H9 (cell line): ENCODE measurements around the gene CLBA1. TPM values are rescaled to one million over a fixed set of nuclear protein-coding genes. Genes with fewer than 3 reads are reported as not detected.

Experiments
- DNase-seq: peaks from one replicate; pipeline ENCODE4 v3.0.0-alpha.2; 2017
- H2AFZ ChIP-seq: one replicate; pipeline ENCODE4 v1.6.1; 2013; ENCODE audit warnings: mild to moderate bottlenecking, low read length, control low read depth, moderate library complexity
- H2AK5ac ChIP-seq: 2 replicates; pipeline ENCODE4 v1.6.1; 2013; ENCODE audit warnings: low read length, control low read depth, mixed read lengths; ENCODE audit not compliant: insufficient read length
- H2BK120ac ChIP-seq: one replicate; pipeline ENCODE4 v1.6.1; 2013; ENCODE audit warnings: low read depth, mild to moderate bottlenecking, low read length, control low read depth, inconsistent platforms; ENCODE audit not compliant: poor library complexity, severe bottlenecking
- H2BK12ac ChIP-seq: 2 replicates; pipeline ENCODE4 v1.6.1; 2013; ENCODE audit warnings: low read length, control low read depth, mixed read lengths, low read depth; ENCODE audit not compliant: insufficient read length
- H2BK15ac ChIP-seq: 2 replicates; pipeline ENCODE4 v1.6.1; 2013; ENCODE audit warnings: low read depth, low read length, control low read depth
- H2BK20ac ChIP-seq: one replicate; pipeline ENCODE4 v1.6.1; 2013; ENCODE audit warnings: low read depth, mild to moderate bottlenecking, low read length, control low read depth, inconsistent platforms; ENCODE audit not compliant: poor library complexity, severe bottlenecking
- H2BK5ac ChIP-seq: 2 replicates; pipeline ENCODE4 v1.6.1; 2013; ENCODE audit warnings: low read length, control low read depth, mixed read lengths; ENCODE audit not compliant: insufficient read length
- H3K14ac ChIP-seq: 2 replicates; pipeline ENCODE4 v1.6.1; 2013; ENCODE audit warnings: low read length, control low read depth; ENCODE audit not compliant: insufficient read depth
- H3K18ac ChIP-seq: 2 replicates; pipeline ENCODE4 v1.6.1; 2013; ENCODE audit warnings: low read depth, mild to moderate bottlenecking, mixed read lengths, low read length, control low read depth; ENCODE audit not compliant: insufficient read length
- H3K23ac ChIP-seq: 2 replicates; pipeline ENCODE4 v1.6.1; 2013; ENCODE audit warnings: low read length, control low read depth, mixed read lengths, low read depth; ENCODE audit not compliant: insufficient read length
- H3K23me2 ChIP-seq: 2 replicates; pipeline ENCODE4 v1.6.1; 2013; ENCODE audit warnings: low read depth, mild to moderate bottlenecking, mixed read lengths, low read length, control low read depth; ENCODE audit not compliant: insufficient read length, poor library complexity, severe bottlenecking
- H3K27ac ChIP-seq: 2 replicates; pipeline ENCODE4 v1.5.1; 2013; ENCODE audit warnings: low read length, control low read depth, mixed read lengths, low read depth; ENCODE audit not compliant: insufficient read length
- H3K27me3 ChIP-seq: 2 replicates; pipeline ENCODE4 v1.6.1; 2013; ENCODE audit warnings: low read length, control low read depth, inconsistent platforms; ENCODE audit not compliant: insufficient read depth
- H3K4ac ChIP-seq: 2 replicates; pipeline ENCODE4 v1.6.1; 2013; ENCODE audit warnings: low read depth, mild to moderate bottlenecking, control low read depth, inconsistent platforms, low read length, moderate library complexity
- H3K4me1 ChIP-seq: 2 replicates; pipeline ENCODE4 v1.6.1; 2013; ENCODE audit warnings: low read length, control low read depth, inconsistent platforms; ENCODE audit not compliant: insufficient read depth
- H3K4me2 ChIP-seq: 2 replicates; pipeline ENCODE4 v1.6.1; 2013; ENCODE audit warnings: low read length, control low read depth, mixed read lengths; ENCODE audit not compliant: insufficient read length, insufficient read depth
- H3K56ac ChIP-seq: 2 replicates; pipeline ENCODE4 v1.6.1; 2013; ENCODE audit warnings: low read depth, mild to moderate bottlenecking, mixed read lengths, low read length, control low read depth; ENCODE audit not compliant: insufficient read length
- H3K79me1 ChIP-seq: 2 replicates; pipeline ENCODE4 v1.6.1; 2013; ENCODE audit warnings: low read depth, mild to moderate bottlenecking, moderate library complexity, low read length, control low read depth, inconsistent platforms; ENCODE audit not compliant: insufficient read depth, poor library complexity, severe bottlenecking
- H3K79me2 ChIP-seq: 2 replicates; pipeline ENCODE4 v1.6.1; 2013; ENCODE audit warnings: low read length, control low read depth, inconsistent platforms; ENCODE audit not compliant: insufficient read depth
- H3K9ac ChIP-seq: 2 replicates; pipeline ENCODE4 v1.6.1; 2013; ENCODE audit warnings: low read length, control low read depth, mixed read lengths; ENCODE audit not compliant: insufficient read length; ENCODE audit errors: extremely low read depth
- H3K9me3 ChIP-seq: one replicate; pipeline ENCODE4 v1.6.1; 2013; ENCODE audit warnings: low read depth, low read length, inconsistent platforms; ENCODE audit not compliant: control insufficient read depth
- H3T11ph ChIP-seq: one replicate; pipeline ENCODE4 v1.6.1; 2013; ENCODE audit warnings: mild to moderate bottlenecking, low read length, control low read depth, inconsistent platforms
- H4K20me1 ChIP-seq: one replicate; pipeline ENCODE4 v1.6.1; 2013; ENCODE audit not compliant: control insufficient read depth, insufficient read length, insufficient read depth
- H4K5ac ChIP-seq: 2 replicates; pipeline ENCODE4 v1.6.1; 2013; ENCODE audit warnings: low read depth, mild to moderate bottlenecking, mixed read lengths, low read length, control low read depth; ENCODE audit not compliant: insufficient read length
- H4K8ac ChIP-seq: replicated peaks from 2 replicates; pipeline ENCODE4 v1.6.1; 2013; ENCODE audit warnings: low read length, control low read depth, mixed read lengths, low read depth; ENCODE audit not compliant: insufficient read length
- H4K91ac ChIP-seq: 2 replicates; pipeline ENCODE4 v1.6.1; 2013; ENCODE audit warnings: low read depth, mild to moderate bottlenecking, moderate library complexity, mixed read lengths, low read length, control low read depth; ENCODE audit not compliant: insufficient read length
- H3K27ac Mint-ChIP-seq, 3 experiments: 2 replicates in 2 of 3; 3 replicates in 1 of 3; pipeline ENCODE4 v1.8.0; 2020 to 2021; ENCODE audit warnings: mixed read lengths in 3 of 3, mild to moderate bottlenecking in 1 of 3, moderate library complexity in 1 of 3
- H3K27me3 Mint-ChIP-seq: 2 replicates; pipeline ENCODE4 v1.8.0; 2021; ENCODE audit warnings: low read depth, mild to moderate bottlenecking, moderate library complexity, mixed read lengths
- H3K36me3 Mint-ChIP-seq, 3 experiments: 2 replicates in 2 of 3; 3 replicates in 1 of 3; pipeline ENCODE4 v1.8.0; 2020 to 2021; ENCODE audit warnings: low read depth in 3 of 3, mixed read lengths in 3 of 3; ENCODE audit not compliant: insufficient read depth in 1 of 3
- H3K4me1 Mint-ChIP-seq, 2 experiments: 2 replicates each; pipeline ENCODE4 v1.8.0; 2020; ENCODE audit warnings: mixed read lengths in 2 of 2
- H3K4me3 Mint-ChIP-seq, 2 experiments: 2 replicates in 1 of 2; 3 replicates in 1 of 2; pipeline ENCODE4 v1.8.0; 2020 to 2021; ENCODE audit warnings: mild to moderate bottlenecking in 2 of 2, mixed read lengths in 2 of 2, moderate library complexity in 1 of 2
- H3K9me3 Mint-ChIP-seq, 2 experiments: 2 replicates in 1 of 2; 3 replicates in 1 of 2; pipeline ENCODE4 v1.8.0; 2020; ENCODE audit warnings: mild to moderate bottlenecking in 2 of 2, mixed read lengths in 2 of 2, moderate library complexity in 1 of 2
- CTCF ChIP-seq: fragments of 200-600 bp; sonication (generic); conservative IDR thresholded peaks from 3 replicates; pipeline ENCODE4 v1.8.0; 2021; ENCODE audit warnings: antibody characterized with exemption, mild to moderate bottlenecking
- WGBS: extraction: QIAGEN DNeasy Blood & Tissue Kit; methylation state at CpG from one replicate; pipeline ENCODE4 v1.1.7; 2013; ENCODE audit warnings: missing lambda C conversion rate, low lambda C conversion rate, mixed read lengths; ENCODE audit not compliant: insufficient read length; ENCODE audit errors: extremely low coverage; 5-methylcytosine and 5-hydroxymethylcytosine counted together
- total RNA-seq: library from RNA; stranded (reverse); gene quantifications from 2 replicates; pipeline ENCODE4 v1.2.1, GENCODE V29; 2021

CLBA1 gene
- total RNA-seq, 1 experiment from 2014 or later: 2.4 TPM

- no peak overlapping the region for H3T11ph ChIP-seq
- H3K27ac ChIP-seq: no peak overlapping the region
- no peak overlapping the region for H2AFZ ChIP-seq
- peaks cover 21% of the 10 kb centered on the region for H3K27me3 Mint-ChIP-seq
- H3K9me3 ChIP-seq: no peaks in the 10 kb centered on the region
- no peak overlapping the region for H2BK5ac ChIP-seq
- H3K9me3 Mint-ChIP-seq: peaks cover 0 to 15% of the 10 kb centered on the region in 2 experiments; a peak in 2 of 5 replicates
- no peaks in the 10 kb centered on the region for H3K4me1 ChIP-seq
- no peak overlapping the region for H4K5ac ChIP-seq
- no peaks in the 10 kb centered on the region for H3K4me1 Mint-ChIP-seq
- no peak for DNase-seq
- H3K23me2 ChIP-seq: no peaks in the 10 kb centered on the region
- no peaks in the 10 kb centered on the region for H3K27me3 ChIP-seq
- no peaks in the 10 kb centered on the region for H3K79me2 ChIP-seq
- H3K27ac Mint-ChIP-seq: 0 out of 7 replicates have a peak overlapping the region, but pooled peaks of 1 of the 3 experiments have one; percentile 18
- H2AK5ac ChIP-seq: no peak overlapping the region
- H2BK120ac ChIP-seq: no peak overlapping the region
- no peak overlapping the region for H3K4ac ChIP-seq
- no peaks in the 10 kb centered on the region for H3K79me1 ChIP-seq
- H3K23ac ChIP-seq: no peak overlapping the region
- no peak overlapping the region for H2BK12ac ChIP-seq
- no peak overlapping the region for H4K91ac ChIP-seq
- no peaks in the 10 kb centered on the region for H4K20me1 ChIP-seq
- H3K4me3 Mint-ChIP-seq: no peak overlapping the region
- no peak overlapping the region for H3K56ac ChIP-seq
- H2BK20ac ChIP-seq: no peak overlapping the region
- no peak overlapping the region for H4K8ac ChIP-seq
- H3K14ac ChIP-seq: no peak overlapping the region
- WGBS: no CpG with 5 or more reads among the region's 26 CpGs
- H3K9ac ChIP-seq: no peak overlapping the region
- no peak for TF ChIP-seq CTCF
- no peaks in the 10 kb centered on the region; a peak in 1 of 7 replicates for H3K36me3 Mint-ChIP-seq
- H2BK15ac ChIP-seq: no peak overlapping the region
- H3K4me2 ChIP-seq: no peak overlapping the region
- no peak overlapping the region for H3K18ac ChIP-seq
Observed at GRCh38 chr14:104953896-104954656, 31.5 kb upstream of the CLBA1 start.
